SIG-M5 (cell line): Measurements from ENCODE around the gene ZNF24.

Experiments used
- DNase-seq: peaks from one replicate; lab custom pipeline; 2025; lab: John Stamatoyannopoulos, UW

Gene ZNF24

DNA sequence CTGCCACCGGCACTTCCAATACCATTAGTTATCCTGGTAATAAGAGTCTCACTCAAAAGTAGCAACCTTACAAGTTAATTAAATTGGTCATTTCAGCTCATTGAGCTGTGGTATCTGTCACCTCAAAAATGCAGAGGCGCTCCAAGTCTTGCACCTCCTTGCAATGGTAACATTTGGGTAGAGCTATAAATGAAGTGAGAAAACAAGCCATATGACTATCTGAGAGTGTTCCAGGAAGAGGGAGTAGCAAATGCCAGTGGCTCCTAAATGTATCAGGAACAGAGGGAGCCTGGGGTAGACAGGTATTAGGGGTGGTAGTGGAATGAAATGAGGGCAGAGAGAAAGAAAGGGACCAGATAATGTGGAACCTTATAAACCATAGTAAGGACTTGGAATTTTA, 48.2 kb downstream of the ZNF24 start:
- DNase-seq = no peak

- DNase-seq = no peak
These were observed 53.1 kb downstream of the ZNF24 start for GRCh38 chr18:35291166-35291565.

DNA sequence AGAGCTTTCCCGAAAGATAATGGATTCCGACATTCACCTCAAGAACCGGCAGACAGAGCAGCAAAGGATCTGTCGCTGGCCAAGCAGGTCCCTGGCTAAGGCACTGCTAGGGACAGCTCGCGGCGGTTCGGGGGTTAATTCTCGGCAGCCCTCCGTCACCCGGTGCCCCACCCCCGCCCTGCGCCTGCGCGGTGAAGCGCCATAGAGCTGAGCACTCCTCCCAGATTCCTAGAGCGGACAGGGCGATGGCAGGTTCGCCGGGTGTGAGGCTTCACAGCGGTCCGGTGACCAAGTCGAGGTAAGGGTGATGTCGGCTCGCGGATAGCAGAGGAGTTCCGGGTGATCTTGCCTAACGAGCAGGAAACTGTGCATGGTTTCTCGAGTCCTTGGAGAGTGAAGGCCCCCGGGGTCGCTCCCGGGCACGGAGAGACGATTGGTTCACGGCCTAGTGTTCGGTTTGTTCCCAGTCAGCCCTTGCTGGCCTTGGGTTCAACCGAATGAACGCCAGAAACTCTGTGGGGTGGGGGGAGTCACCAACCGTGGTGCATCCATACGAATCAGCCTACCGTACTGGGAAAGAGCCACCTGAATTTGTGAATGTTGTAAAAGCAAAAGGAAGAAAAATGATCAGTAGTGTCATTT, 54.0 kb downstream of the ZNF24 start, which contains the start of gene ZSCAN30:
ZSCAN30 (minus strand) TSS at position 136 of the 642 bp plus-strand sequence. CDS start 25,877 bp downstream, outside the sequence.
- peak; percentile 66 for DNase-seq

DNA sequence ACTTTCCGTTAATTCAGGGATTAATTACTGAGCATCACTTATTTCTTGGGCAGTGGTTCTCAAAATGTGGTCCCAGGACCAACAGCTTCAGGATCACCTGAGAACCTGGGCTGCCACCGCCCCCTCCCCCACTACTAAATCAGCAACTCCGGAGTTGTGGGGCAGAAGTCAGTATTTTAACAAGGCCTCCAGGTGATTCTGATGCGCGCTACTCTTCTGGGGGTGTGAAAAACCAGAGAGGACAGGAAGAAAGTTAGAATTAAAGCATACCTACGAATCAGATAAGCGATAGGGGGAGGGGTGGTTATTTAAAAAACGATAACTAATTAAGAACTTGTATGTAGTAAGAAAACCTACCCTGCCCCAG, 54.5 kb downstream of the ZNF24 start:
- DNase-seq = no peak

DNA sequence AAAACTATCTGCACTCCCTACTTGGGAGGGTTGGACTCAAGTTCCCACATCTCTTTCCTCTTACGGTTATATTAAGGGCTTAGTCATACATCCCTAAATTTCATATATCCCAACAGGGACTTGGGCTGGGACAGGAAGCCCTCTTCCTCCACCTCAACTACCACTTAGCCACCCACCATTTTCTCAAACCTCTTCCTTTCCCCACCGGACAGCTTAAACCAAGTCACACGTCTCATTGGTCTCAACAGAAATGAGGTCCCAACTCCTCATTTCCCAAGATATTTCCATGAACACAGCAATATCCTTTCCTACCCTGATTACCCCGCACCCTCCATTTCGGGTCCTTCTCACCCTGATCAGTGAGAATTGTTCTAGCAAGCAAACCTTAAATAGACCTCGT, 54.9 kb downstream of the ZNF24 start:
- no peak for DNase-seq

DNA sequence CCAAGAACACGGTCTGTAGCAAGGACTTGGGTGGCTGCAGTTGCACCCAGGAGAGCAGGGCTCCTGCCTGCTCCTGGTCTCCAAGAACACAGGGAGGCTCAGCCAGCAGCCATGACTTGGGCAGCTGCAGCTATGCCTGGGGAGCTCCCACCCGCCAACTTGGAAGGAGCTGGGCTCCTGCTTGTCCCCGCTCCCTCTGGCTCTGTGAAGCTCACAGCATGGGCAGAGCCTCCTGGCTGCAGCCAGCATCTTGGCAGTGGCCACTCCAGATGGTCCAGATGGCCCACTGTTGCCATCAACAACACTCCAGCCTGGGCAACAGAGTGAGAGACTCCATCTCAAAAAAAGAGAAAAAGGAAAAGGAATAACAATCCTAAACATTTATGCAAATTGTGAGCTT, 59.4 kb downstream of the ZNF24 start:
- DNase-seq = no peak

- DNase-seq = no peak
These were observed 60.1 kb downstream of the ZNF24 start for GRCh38 chr18:35283923-35284794.

DNA sequence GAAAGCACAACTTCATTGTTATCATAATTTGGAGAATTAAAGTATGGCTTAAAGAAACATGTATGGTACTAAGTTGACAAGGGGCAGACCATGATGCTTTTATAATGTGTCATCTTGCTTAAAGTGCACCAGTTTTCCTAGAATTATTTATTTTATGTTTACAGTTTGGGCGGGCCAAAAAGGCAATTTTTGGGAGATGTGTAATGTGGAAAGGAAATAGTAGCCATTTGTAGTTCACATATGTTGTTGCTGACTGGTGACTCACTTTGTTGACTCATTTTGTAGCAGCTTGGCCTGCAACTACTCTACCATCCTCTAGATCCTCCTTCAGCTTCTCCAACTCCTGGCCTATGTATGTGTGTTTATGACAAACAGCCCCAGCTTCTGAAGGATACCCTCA, 61.9 kb downstream of the ZNF24 start:
- DNase-seq = no peak
